SK-N-SH (cell line): ENCODE results near the gene KLHL8. TPM values are rescaled to one million over a fixed set of nuclear protein-coding genes. Genes with fewer than 3 reads are reported as not detected.

Experiments
- CTCF ChIA-PET: fragments of 300-600, 350-600 bp; formaldehyde crosslinking; extraction: SDS; loops from one replicate; lab custom pipeline; 2021; lab: Yijun Ruan, JAX
- POLR2A ChIA-PET: fragments of 350-600 bp; sonication (Branson Sonifier 250); formaldehyde crosslinking; extraction: SDS; loops from one replicate; lab custom pipeline; 2020; ENCODE audit warnings: antibody characterized with exemption, inconsistent platforms; lab: Yijun Ruan, JAX
- DNase-seq: peaks from one replicate; pipeline ENCODE4 v3.0.0; 2012
- H2AFZ ChIP-seq: fragments of 200-600 bp; sonication (generic); 2 replicates; pipeline ENCODE4 v1.8.1; 2016; ENCODE audit warnings: antibody characterized with exemption, mild to moderate bottlenecking, low read depth
- H3F3A ChIP-seq: fragments of 200-600 bp; sonication (generic); replicated peaks from 2 replicates; pipeline ENCODE3; 2016; ENCODE audit warnings: antibody characterized with exemption, mild to moderate bottlenecking; ENCODE audit not compliant: insufficient read depth
- H3K27ac ChIP-seq, 2 experiments: fragments of 200-500 bp in 1 of 2; fragments of 200-600 bp in 1 of 2; sonication (Bioruptor generic) in 1 of 2; sonication (generic), shearing (Covaris generic) in 1 of 2; 2 replicates each; pipeline versions ENCODE4 v1.5.1 to v1.6.1; 2014 to 2016; ENCODE audit warnings: low read depth in 2 of 2, inconsistent platforms in 1 of 2, low read length in 1 of 2, mild to moderate bottlenecking in 1 of 2, mixed read lengths in 1 of 2
- H3K27me3 ChIP-seq: fragments of 200-600 bp; sonication (generic), shearing (Covaris generic); 2 replicates; pipeline ENCODE4 v1.6.1; 2016; ENCODE audit warnings: mixed run types; ENCODE audit not compliant: insufficient read depth
- H3K36me3 ChIP-seq, 2 experiments: fragments of 200-500 bp in 1 of 2; fragments of 200-600 bp in 1 of 2; sonication (Bioruptor generic) in 1 of 2; sonication (generic) in 1 of 2; replicated peaks in 1 of 2; 2 replicates each; pipeline versions ENCODE3 to v1.5.1; 2014 to 2016; ENCODE audit warnings: low read length in 1 of 2, mild to moderate bottlenecking in 1 of 2; ENCODE audit not compliant: insufficient read depth in 2 of 2, control insufficient read depth in 1 of 2
- H3K4me1 ChIP-seq, 2 experiments: fragments of 200-500 bp in 1 of 2; fragments of 200-600 bp in 1 of 2; sonication (Bioruptor generic) in 1 of 2; sonication (generic), shearing (Covaris generic) in 1 of 2; 2 replicates each; pipeline versions ENCODE4 v1.5.1 to v1.6.1; 2014 to 2016; ENCODE audit warnings: low read depth in 1 of 2, low read length in 1 of 2, mixed run types in 1 of 2; ENCODE audit not compliant: insufficient read depth in 2 of 2, control insufficient read depth in 1 of 2
- H3K4me2 ChIP-seq: fragments of 200-600 bp; sonication (generic), shearing (Covaris generic); 2 replicates; pipeline ENCODE4 v1.6.1; 2017; ENCODE audit warnings: mixed run types
- H3K4me3 ChIP-seq, 2 experiments: fragments of 200-500 bp in 1 of 2; fragments of 200-600 bp in 1 of 2; sonication (Bioruptor generic) in 1 of 2; sonication (generic), shearing (Covaris generic) in 1 of 2; 2 replicates each; pipeline versions ENCODE4 v1.5.1 to v1.8.1; 2014 to 2016; ENCODE audit warnings: low read depth in 2 of 2, inconsistent platforms in 1 of 2, low read length in 1 of 2, mild to moderate bottlenecking in 1 of 2, mixed read lengths in 1 of 2, moderate library complexity in 1 of 2
- H3K79me2 ChIP-seq: fragments of 200-600 bp; sonication (generic); 2 replicates; pipeline ENCODE4 v1.8.1; 2017; ENCODE audit warnings: mild to moderate bottlenecking; ENCODE audit not compliant: insufficient read depth
- H3K9ac ChIP-seq: fragments of 200-600 bp; sonication (generic); 2 replicates; pipeline ENCODE4 v1.6.1; 2017; ENCODE audit warnings: mixed run types
- H3K9me2 ChIP-seq: fragments of 200-600 bp; sonication (generic); 2 replicates; pipeline ENCODE4 v1.6.1; 2017; ENCODE audit warnings: mixed run types
- H3K9me3 ChIP-seq: fragments of 200-600 bp; sonication (generic); 2 replicates; pipeline ENCODE4 v1.6.1; 2017; ENCODE audit warnings: mixed run types, mild to moderate bottlenecking, moderate library complexity
- H4K20me1 ChIP-seq: fragments of 200-600 bp; sonication (generic); 2 replicates; pipeline ENCODE4 v1.6.1; 2017; ENCODE audit warnings: mild to moderate bottlenecking, mixed run types; ENCODE audit not compliant: insufficient read depth
- CHD2 ChIP-seq: fragments of 150-350 bp; IDR thresholded peaks from 2 replicates; pipeline ENCODE4 v1.6.1; 2018; ENCODE audit warnings: low read length; ENCODE audit not compliant: partially characterized antibody
- EP300 ChIP-seq, 2 experiments: IDR thresholded peaks; 2 replicates each; pipeline versions ENCODE4 v1.4.0 to v1.6.1; 2012; ENCODE audit warnings: borderline replicate concordance in 1 of 2, low read depth in 1 of 2, low read length in 1 of 2
- EZH2phosphoT487 ChIP-seq: fragments of 200-600 bp; sonication (generic); IDR thresholded peaks from 2 replicates; pipeline ENCODE4 v1.6.1; 2017; ENCODE audit warnings: low read depth, mixed run types, mild to moderate bottlenecking, antibody characterized with exemption, moderate library complexity, borderline replicate concordance
- FOSL2 ChIP-seq: IDR thresholded peaks from 2 replicates; pipeline ENCODE4 v1.4.0; 2012; ENCODE audit warnings: low read depth, mild to moderate bottlenecking, moderate library complexity, borderline replicate concordance
- JUND ChIP-seq: IDR thresholded peaks from 2 replicates; pipeline ENCODE4 v1.4.0; 2012
- MXI1 ChIP-seq: IDR thresholded peaks from 2 replicates; pipeline ENCODE4 v1.6.1; 2012; ENCODE audit warnings: mild to moderate bottlenecking, low read depth, low read length, improper control_type of control experiment
- NFIC ChIP-seq: IDR thresholded peaks from 2 replicates; pipeline ENCODE4 v1.4.0; 2012; ENCODE audit warnings: borderline replicate concordance
- RAD21 ChIP-seq: IDR thresholded peaks from 2 replicates; pipeline ENCODE4 v1.6.1; 2012; ENCODE audit warnings: mild to moderate bottlenecking, low read length
- RCOR1 ChIP-seq: fragments of 150-350 bp; IDR thresholded peaks from 2 replicates; pipeline ENCODE4 v1.6.1; 2017; ENCODE audit warnings: antibody characterized with exemption, low read length
- SIN3A ChIP-seq: IDR thresholded peaks from 2 replicates; pipeline ENCODE4 v1.6.1; 2012; ENCODE audit warnings: low read depth, mild to moderate bottlenecking, low read length, moderate library complexity, borderline replicate concordance
- TAF1 ChIP-seq: IDR thresholded peaks from 2 replicates; pipeline ENCODE4 v1.6.1; 2012; ENCODE audit warnings: low read depth, mild to moderate bottlenecking, low read length, moderate library complexity, borderline replicate concordance
- TEAD4 ChIP-seq: IDR thresholded peaks from 2 replicates; pipeline ENCODE4 v1.4.0; 2012; ENCODE audit warnings: mild to moderate bottlenecking, borderline replicate concordance; ENCODE audit not compliant: insufficient read depth
- YY1 ChIP-seq: IDR thresholded peaks from 2 replicates; pipeline ENCODE4 v1.4.0; 2012; ENCODE audit warnings: low read depth, mild to moderate bottlenecking
- WGBS: methylation state at CpG from one replicate; pipeline ENCODE4 v1.1.6; 2017; ENCODE audit warnings: low lambda C conversion rate; 5-methylcytosine and 5-hydroxymethylcytosine counted together
- polyA plus RNA-seq, 3 experiments: library from polyadenylated mRNA; depleted of rRNA; stranded (reverse); fragments of >200 nt; gene quantifications; 2 replicates each; pipeline ENCODE4 v1.2.3, GENCODE V29; 2012
- TF ChIP-seq, protein P1 (sequence below): fragments of 150-350 bp; IDR thresholded peaks from 2 replicates; pipeline ENCODE4 v1.6.1; 2017; ENCODE audit warnings: antibody characterized with exemption, low read length, low read depth, borderline replicate concordance
- TF ChIP-seq, protein P2 (sequence below): fragments of 200-600 bp; sonication (generic); IDR thresholded peaks from 2 replicates; pipeline ENCODE4 v1.6.1; 2017; ENCODE audit warnings: antibody characterized with exemption, mild to moderate bottlenecking, moderate library complexity
- TF ChIP-seq, protein P3 (sequence below): IDR thresholded peaks from 2 replicates; pipeline ENCODE4 v1.4.0; 2012; ENCODE audit warnings: low read depth, borderline replicate concordance
- TF ChIP-seq, protein P4 (sequence below): IDR thresholded peaks from 2 replicates; pipeline ENCODE4 v1.6.1; 2012; ENCODE audit warnings: mild to moderate bottlenecking, low read depth, low read length, moderate library complexity

KLHL8 gene
- polyA plus RNA-seq, 1 of the 3 experiments (the other 2 are of a cell fraction): 2.4 TPM

DNA sequence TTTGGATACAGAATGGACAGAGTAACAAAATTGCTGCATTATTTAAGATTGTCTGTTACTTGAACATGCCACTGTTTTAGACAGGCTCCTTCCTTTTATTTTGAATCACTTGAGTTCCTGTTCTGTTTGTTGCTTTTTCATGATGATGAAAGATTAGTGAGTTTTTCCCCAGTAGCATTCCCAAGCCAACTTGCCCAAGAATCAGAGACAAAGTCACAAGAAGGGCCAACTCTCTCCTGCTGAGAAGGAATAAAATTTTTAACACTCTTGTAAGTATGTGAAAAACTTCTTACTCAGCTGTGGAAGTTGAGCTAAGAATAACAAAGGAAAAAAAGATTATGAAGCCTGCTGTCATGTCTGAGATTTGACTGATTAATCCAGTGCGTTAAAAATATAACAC lies 104.2 kb downstream of the KLHL8 start:
- Histone ChIP-seq H3K4me2 (no peak overlapping the region), H3K27ac (no peak overlapping the region), H3K9me3 (no peaks in the 10 kb centered on the region), H3F3A (no peaks in the 10 kb centered on the region), H2AFZ (no peak overlapping the region), H3K36me3 (peaks cover 20 to 24% of the 10 kb centered on the region in 2 experiments), H3K4me1 (0 out of 4 replicates have a peak, but pooled peaks cover 0 to 3% of the 10 kb centered on the region in 2 experiments), H3K9me2 (no peaks in the 10 kb centered on the region), H3K4me3 (no peak overlapping the region), H4K20me1 (no peaks in the 10 kb centered on the region), H3K27me3 (no peaks in the 10 kb centered on the region), H3K79me2 (no peaks in the 10 kb centered on the region), H3K9ac (no peak overlapping the region)
- POLR2A ChIA-PET: no interaction called here
- 100% methylated on average over 1 of the region's 1 CpG for WGBS
- TF ChIP-seq JUND (no peak), FOSL2 (no peak), RAD21 (no peak), NFIC (no peak), YY1 (no peak), EP300 (IDR thresholded peaks at IDR 0.05; ENCODE audit: borderline replicate concordance in 1 of 2, low read depth in 1 of 2, low read length in 1 of 2) (no peak), EZH2phosphoT487 (no peak), RCOR1 (no peak), CHD2 (no peak), SIN3A (no peak), MXI1 (no peak), TEAD4 (no peak), TAF1 (no peak)
- TF ChIP-seq, protein P1, sequence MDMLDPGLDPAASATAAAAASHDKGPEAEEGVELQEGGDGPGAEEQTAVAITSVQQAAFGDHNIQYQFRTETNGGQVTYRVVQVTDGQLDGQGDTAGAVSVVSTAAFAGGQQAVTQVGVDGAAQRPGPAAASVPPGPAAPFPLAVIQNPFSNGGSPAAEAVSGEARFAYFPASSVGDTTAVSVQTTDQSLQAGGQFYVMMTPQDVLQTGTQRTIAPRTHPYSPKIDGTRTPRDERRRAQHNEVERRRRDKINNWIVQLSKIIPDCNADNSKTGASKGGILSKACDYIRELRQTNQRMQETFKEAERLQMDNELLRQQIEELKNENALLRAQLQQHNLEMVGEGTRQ: no peak
- TF ChIP-seq, protein P2, sequence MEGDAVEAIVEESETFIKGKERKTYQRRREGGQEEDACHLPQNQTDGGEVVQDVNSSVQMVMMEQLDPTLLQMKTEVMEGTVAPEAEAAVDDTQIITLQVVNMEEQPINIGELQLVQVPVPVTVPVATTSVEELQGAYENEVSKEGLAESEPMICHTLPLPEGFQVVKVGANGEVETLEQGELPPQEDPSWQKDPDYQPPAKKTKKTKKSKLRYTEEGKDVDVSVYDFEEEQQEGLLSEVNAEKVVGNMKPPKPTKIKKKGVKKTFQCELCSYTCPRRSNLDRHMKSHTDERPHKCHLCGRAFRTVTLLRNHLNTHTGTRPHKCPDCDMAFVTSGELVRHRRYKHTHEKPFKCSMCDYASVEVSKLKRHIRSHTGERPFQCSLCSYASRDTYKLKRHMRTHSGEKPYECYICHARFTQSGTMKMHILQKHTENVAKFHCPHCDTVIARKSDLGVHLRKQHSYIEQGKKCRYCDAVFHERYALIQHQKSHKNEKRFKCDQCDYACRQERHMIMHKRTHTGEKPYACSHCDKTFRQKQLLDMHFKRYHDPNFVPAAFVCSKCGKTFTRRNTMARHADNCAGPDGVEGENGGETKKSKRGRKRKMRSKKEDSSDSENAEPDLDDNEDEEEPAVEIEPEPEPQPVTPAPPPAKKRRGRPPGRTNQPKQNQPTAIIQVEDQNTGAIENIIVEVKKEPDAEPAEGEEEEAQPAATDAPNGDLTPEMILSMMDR: no peak
- TF ChIP-seq, protein P3, sequence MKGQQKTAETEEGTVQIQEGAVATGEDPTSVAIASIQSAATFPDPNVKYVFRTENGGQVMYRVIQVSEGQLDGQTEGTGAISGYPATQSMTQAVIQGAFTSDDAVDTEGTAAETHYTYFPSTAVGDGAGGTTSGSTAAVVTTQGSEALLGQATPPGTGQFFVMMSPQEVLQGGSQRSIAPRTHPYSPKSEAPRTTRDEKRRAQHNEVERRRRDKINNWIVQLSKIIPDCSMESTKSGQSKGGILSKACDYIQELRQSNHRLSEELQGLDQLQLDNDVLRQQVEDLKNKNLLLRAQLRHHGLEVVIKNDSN: no peak
- TF ChIP-seq, protein P4, sequence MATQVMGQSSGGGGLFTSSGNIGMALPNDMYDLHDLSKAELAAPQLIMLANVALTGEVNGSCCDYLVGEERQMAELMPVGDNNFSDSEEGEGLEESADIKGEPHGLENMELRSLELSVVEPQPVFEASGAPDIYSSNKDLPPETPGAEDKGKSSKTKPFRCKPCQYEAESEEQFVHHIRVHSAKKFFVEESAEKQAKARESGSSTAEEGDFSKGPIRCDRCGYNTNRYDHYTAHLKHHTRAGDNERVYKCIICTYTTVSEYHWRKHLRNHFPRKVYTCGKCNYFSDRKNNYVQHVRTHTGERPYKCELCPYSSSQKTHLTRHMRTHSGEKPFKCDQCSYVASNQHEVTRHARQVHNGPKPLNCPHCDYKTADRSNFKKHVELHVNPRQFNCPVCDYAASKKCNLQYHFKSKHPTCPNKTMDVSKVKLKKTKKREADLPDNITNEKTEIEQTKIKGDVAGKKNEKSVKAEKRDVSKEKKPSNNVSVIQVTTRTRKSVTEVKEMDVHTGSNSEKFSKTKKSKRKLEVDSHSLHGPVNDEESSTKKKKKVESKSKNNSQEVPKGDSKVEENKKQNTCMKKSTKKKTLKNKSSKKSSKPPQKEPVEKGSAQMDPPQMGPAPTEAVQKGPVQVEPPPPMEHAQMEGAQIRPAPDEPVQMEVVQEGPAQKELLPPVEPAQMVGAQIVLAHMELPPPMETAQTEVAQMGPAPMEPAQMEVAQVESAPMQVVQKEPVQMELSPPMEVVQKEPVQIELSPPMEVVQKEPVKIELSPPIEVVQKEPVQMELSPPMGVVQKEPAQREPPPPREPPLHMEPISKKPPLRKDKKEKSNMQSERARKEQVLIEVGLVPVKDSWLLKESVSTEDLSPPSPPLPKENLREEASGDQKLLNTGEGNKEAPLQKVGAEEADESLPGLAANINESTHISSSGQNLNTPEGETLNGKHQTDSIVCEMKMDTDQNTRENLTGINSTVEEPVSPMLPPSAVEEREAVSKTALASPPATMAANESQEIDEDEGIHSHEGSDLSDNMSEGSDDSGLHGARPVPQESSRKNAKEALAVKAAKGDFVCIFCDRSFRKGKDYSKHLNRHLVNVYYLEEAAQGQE: no peak
- DNase-seq: no peak
- CTCF ChIA-PET: interaction anchor here (0.9 to 1.5 kb wide), 4 partner anchors 34 to 194 kb away, joined by 3 to 5 read pairs (median 4); no protein-coding TSS in a partner anchor
